Activated naive CD8-positive, alpha-beta T cell treated with anti-CD3 and anti-CD28 coated beads, Interleukin-2, amount 50 U/mL, for 24 hours (primary cell): ENCODE data around the gene CCDC68.

Experiments
- ATAC-seq: fragments of 150-1000 bp; cut with Tn5 transposase; one replicate; pipeline ENCODE4 v1.10.0; 2021
- DNase-seq: peaks from one replicate; pipeline ENCODE4 v3.0.0; 2021
- H3K27ac Mint-ChIP-seq: one replicate; pipeline ENCODE4 v1.8.0; 2021; ENCODE audit warnings: mild to moderate bottlenecking, mixed read lengths
- H3K27me3 Mint-ChIP-seq: one replicate; pipeline ENCODE4 v1.8.0; 2021; ENCODE audit warnings: mixed read lengths
- H3K36me3 Mint-ChIP-seq: one replicate; pipeline ENCODE4 v1.8.0; 2021; ENCODE audit warnings: low read depth, mixed read lengths
- H3K4me1 Mint-ChIP-seq: one replicate; pipeline ENCODE4 v1.8.0; 2021; ENCODE audit warnings: mixed read lengths
- H3K4me3 Mint-ChIP-seq: one replicate; pipeline ENCODE4 v1.8.0; 2021; ENCODE audit warnings: mild to moderate bottlenecking, moderate library complexity, mixed read lengths
- H3K9me3 Mint-ChIP-seq: one replicate; pipeline ENCODE4 v1.8.0; 2021; ENCODE audit warnings: mixed read lengths

The CCDC68 gene

DNA sequence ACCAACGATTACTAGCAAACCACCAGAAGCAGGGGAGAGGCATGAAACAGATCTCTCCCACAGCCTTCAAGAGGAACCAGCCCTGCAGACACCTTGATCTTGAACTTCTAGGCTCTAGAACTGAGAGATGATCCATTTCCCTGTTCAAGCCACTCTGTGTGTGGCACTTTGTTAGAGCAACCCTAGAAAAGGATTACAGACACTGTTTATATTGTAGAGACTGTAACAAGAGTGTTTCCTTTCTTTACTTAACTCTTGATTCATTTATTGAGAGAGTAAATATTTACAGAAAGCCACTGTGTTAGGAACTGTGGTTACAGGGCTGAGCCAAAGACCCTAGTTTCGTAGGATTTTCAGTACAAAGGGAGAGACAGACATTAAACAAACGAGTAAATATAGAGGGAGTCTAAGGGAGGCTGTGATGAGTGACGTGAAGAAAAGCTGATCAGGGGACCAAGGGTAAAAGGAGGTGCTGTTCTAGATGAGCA is 10.9 kb downstream of the CCDC68 start:
- Mint-ChIP-seq H3K4me1 (peaks cover 26% of the 10 kb centered on the region), H3K36me3 (no peaks in the 10 kb centered on the region), H3K9me3 (no peaks in the 10 kb centered on the region), H3K27ac (no peak overlapping the region), H3K4me3 (no peak overlapping the region), H3K27me3 (peaks cover 3% of the 10 kb centered on the region)
- no peak for ATAC-seq
- no peak for DNase-seq

DNA sequence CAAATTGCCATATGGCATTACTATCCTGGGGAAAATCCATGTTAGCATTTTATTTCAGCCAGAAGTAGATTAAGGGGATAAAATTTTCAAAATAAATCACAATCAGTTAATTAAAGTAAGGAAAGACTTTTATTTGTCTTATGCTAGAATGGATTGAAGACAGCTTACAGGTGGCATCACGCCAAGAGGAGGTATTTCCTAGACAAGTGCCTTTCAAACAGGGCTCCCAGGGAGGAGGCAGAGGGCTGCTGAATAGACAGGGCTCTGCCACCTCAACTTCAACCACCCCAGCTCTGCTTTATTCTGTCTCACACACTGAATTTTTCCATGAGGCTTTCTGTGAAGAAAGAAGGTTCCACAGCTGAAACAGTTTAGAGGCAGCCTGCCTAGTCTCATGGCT is 12.2 kb downstream of the CCDC68 start:
- ATAC-seq (peak; percentile 35), DNase-seq (no peak)
- peaks cover 22% of the 10 kb centered on the region for H3K4me1 Mint-ChIP-seq
- H3K27ac Mint-ChIP-seq, result no peak overlapping the region
- H3K27me3 Mint-ChIP-seq, result peaks cover 3% of the 10 kb centered on the region
- no peak overlapping the region for H3K4me3 Mint-ChIP-seq
- no peaks in the 10 kb centered on the region for H3K36me3 Mint-ChIP-seq
- H3K9me3 Mint-ChIP-seq, result no peaks in the 10 kb centered on the region

DNA sequence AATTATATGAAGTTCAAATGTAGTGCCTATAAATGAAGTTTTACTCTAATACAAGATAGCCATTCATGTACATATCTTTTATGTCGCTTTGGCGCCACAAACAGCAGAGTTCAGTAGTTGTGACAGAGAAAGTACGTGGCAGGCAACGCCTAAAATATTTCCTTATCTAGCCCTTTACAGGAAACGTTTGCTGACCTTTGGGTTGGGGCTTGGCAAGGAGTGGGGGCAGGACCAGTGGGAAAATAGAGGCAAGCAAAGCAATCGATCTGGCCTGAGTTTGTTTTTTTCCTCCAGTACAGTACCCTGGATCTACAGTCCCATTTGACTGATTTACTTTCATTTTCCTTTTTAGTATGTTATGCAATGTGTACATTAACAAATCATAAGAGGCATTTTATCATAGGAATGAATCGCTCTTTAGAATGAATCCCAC is 13.1 kb downstream of the CCDC68 start:
- peak; percentile 8 for DNase-seq
- Mint-ChIP-seq H3K4me1 (peaks cover 18% of the 10 kb centered on the region), H3K4me3 (peak overlapping the region; percentile 84)

GRCh38 chr18:54945576-54946125 is 13.6 kb downstream of the CCDC68 start:
- ATAC-seq (no peak), DNase-seq (no peak)
- Mint-ChIP-seq H3K36me3 (no peaks in the 10 kb centered on the region), H3K9me3 (no peaks in the 10 kb centered on the region), H3K27me3 (peaks cover 3% of the 10 kb centered on the region), H3K4me1 (peaks cover 18% of the 10 kb centered on the region), H3K4me3 (peak overlapping the region; percentile 84), H3K27ac (peak overlapping the region; percentile 78)

More for the DNA sequence above, 13.1 kb downstream of the CCDC68 start:
- H3K27me3 Mint-ChIP-seq, result peaks cover 3% of the 10 kb centered on the region
- H3K36me3 Mint-ChIP-seq, result no peaks in the 10 kb centered on the region
- ATAC-seq, result peak; percentile 70
- H3K9me3 Mint-ChIP-seq, result no peaks in the 10 kb centered on the region
- H3K27ac Mint-ChIP-seq, result peak overlapping the region; percentile 78

- Mint-ChIP-seq H3K9me3 (no peaks in the 10 kb centered on the region), H3K27ac (no peak overlapping the region), H3K4me1 (peaks cover 18% of the 10 kb centered on the region), H3K4me3 (no peak overlapping the region), H3K27me3 (no peaks in the 10 kb centered on the region), H3K36me3 (no peaks in the 10 kb centered on the region)
- no peak for DNase-seq
- ATAC-seq, result no peak
Observed at GRCh38 chr18:54942569-54942968, 16.7 kb downstream of the CCDC68 start.

GRCh38 chr18:54942144-54942543 is 17.1 kb downstream of the CCDC68 start:
- H3K27me3 Mint-ChIP-seq, result no peaks in the 10 kb centered on the region

GRCh38 chr18:54939361-54939917 is 19.8 kb downstream of the CCDC68 start:
- H3K27me3 Mint-ChIP-seq, result no peaks in the 10 kb centered on the region
- H3K4me3 Mint-ChIP-seq, result no peak overlapping the region
- H3K9me3 Mint-ChIP-seq, result no peaks in the 10 kb centered on the region
- H3K4me1 Mint-ChIP-seq, result no peaks in the 10 kb centered on the region
- DNase-seq, result no peak
- no peak for ATAC-seq
- no peaks in the 10 kb centered on the region for H3K36me3 Mint-ChIP-seq
- H3K27ac Mint-ChIP-seq, result no peak overlapping the region

More at GRCh38 chr18:54942144-54942543, 17.1 kb downstream of the CCDC68 start:
- Mint-ChIP-seq H3K4me1 (peaks cover 18% of the 10 kb centered on the region), H3K9me3 (no peaks in the 10 kb centered on the region), H3K27ac (no peak overlapping the region), H3K36me3 (no peaks in the 10 kb centered on the region), H3K4me3 (no peak overlapping the region)
- no peak for ATAC-seq
- no peak for DNase-seq

DNA sequence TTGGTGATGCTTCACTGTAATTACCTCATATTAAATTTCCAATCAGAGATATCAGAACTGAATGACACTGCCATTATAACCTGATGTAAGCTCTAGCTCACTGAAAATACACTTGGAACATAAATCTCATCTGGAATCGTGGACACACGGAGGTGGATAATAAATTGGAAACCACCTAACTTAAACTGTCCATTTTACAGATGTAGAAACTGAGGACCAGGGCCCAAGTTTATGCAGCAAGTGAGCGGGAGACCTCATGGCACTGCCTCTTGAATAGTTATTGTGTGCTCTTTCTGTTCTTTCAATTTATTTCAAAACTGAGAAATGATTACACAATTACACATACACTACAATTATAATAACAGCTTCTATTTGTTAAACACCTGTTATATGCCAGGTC is 20.8 kb downstream of the CCDC68 start:
- DNase-seq, result no peak
- Mint-ChIP-seq H3K9me3 (no peaks in the 10 kb centered on the region), H3K27me3 (no peaks in the 10 kb centered on the region), H3K4me1 (no peaks in the 10 kb centered on the region), H3K4me3 (no peak overlapping the region), H3K27ac (no peak overlapping the region), H3K36me3 (no peaks in the 10 kb centered on the region)
- no peak for ATAC-seq

DNA sequence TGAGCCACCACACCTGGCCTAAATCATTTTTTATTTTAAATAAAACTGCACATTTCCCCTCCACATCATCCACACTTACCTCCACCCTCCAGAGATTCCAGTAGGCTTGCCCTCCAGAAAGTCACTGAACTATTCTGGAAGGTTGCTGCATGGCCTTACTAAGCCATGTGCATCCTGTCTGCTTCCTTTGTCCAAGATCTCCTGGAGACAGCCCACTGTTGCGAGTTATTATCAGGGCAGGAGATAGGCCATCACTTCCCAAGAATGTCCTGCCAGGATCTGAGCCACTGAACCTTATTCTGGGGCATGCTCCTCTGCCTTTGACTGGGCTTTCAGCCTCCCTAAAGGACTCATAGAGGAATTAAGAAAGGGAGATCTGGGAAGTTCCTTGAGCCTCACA is 26.8 kb downstream of the CCDC68 start:
- Mint-ChIP-seq H3K4me1 (no peaks in the 10 kb centered on the region), H3K27ac (no peak overlapping the region), H3K4me3 (no peak overlapping the region), H3K27me3 (no peaks in the 10 kb centered on the region), H3K36me3 (no peaks in the 10 kb centered on the region), H3K9me3 (no peaks in the 10 kb centered on the region)
- ATAC-seq (no peak), DNase-seq (no peak)

DNA sequence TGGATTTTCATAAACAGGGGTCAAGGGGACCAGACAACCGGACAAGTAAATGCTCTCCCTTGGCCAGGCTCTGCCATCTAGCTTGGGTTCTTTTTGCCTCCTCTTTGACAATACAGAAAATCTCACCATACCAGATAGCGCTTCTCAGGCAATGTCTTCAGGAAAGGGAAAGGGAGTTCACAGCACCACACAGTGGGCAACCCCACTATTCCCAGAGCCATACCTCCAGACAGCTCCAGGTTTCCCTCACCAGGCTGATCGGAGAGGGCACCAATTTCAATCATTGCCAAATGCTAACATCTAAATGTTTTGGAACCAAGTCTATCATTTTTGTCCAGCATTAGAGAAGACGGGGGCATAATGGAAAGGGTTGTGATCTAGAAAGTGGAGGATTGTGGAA is 28.1 kb downstream of the CCDC68 start:
- ATAC-seq (no peak), DNase-seq (no peak)
- no peaks in the 10 kb centered on the region for H3K4me1 Mint-ChIP-seq
- H3K27me3 Mint-ChIP-seq, result no peaks in the 10 kb centered on the region
- no peak overlapping the region for H3K27ac Mint-ChIP-seq
- no peaks in the 10 kb centered on the region for H3K36me3 Mint-ChIP-seq
- H3K4me3 Mint-ChIP-seq, result no peak overlapping the region
- no peaks in the 10 kb centered on the region for H3K9me3 Mint-ChIP-seq

DNA sequence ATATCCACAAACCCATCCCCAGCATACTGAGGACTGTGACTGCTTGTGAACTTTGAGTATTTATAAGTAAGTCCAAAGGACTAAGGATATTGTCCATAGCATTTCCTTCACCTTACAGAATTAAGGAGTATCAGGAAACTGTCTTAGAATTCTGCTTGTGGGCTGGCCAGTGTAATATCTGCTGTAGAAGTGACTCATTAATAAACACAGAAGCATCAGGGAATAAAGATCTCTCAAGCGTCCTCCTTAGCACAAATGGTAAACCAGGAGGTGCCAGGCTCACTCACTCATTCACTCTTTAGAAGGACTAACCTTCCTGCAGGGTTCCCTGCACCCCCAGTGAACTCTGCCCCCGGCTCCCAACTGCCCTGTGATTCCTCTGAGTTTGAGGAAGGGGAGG is 31.0 kb downstream of the CCDC68 start:
- Mint-ChIP-seq H3K4me1 (peaks cover 7% of the 10 kb centered on the region), H3K27me3 (no peaks in the 10 kb centered on the region), H3K9me3 (no peaks in the 10 kb centered on the region), H3K4me3 (no peak overlapping the region), H3K36me3 (no peaks in the 10 kb centered on the region), H3K27ac (no peak overlapping the region)
- DNase-seq (no peak), ATAC-seq (no peak)

DNA sequence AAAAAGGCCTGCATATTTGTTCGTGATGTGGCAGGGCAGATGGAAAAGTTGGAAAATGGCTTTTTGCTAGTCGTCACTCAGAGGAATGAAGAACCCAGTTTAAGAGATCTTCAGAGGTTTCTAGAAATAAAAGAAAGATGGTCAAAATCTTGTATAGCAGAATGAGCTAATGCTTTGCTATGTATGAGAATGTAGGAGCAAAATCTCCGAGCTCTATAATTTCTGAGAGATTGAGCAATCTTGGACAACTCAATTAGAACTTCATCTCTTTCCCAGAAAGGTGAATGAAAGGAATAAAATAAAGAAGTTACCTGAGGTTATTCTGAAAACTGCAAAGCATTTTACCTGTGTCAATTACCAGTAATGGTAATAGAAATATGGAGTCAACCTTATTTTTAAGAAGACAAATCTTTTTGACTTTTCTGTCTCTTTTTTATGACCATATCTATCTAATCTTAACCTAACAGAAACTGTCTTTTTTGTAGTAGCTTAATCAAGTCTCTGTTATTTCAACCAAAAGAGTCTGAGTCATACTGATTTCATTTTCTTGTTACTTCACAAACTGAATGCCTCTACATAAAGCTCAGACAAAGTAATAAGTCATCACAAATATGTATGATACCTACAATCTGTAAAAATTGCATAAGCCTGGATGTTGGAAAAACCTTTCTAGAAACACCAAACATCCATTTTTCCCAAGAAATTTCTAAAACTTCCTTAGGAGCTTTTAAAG is 32.5 kb downstream of the CCDC68 start:
- Mint-ChIP-seq H3K36me3 (no peaks in the 10 kb centered on the region), H3K27ac (no peak overlapping the region), H3K4me3 (no peak overlapping the region), H3K9me3 (no peaks in the 10 kb centered on the region), H3K4me1 (peaks cover 7% of the 10 kb centered on the region), H3K27me3 (no peaks in the 10 kb centered on the region)
- no peak for ATAC-seq
- DNase-seq, result no peak

DNA sequence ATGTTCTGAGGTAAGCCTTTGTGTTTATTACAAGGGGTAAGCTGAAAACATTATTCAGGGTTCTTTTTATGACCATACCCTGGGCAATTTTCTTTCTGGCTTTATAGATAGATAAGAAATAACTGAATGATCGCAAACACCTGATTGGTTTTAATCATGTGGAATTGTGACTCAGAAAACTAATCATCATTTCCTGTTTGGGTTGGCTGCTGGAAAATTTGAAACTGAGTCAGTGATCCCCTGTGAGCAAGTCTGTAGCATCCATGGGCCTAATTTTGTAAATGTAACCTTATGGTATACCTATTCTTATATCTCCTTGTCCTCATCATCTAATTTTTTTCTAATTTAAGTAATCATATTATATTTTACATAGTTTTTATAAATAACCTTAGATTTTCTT is 34.3 kb downstream of the CCDC68 start:
- Mint-ChIP-seq H3K4me3 (no peak overlapping the region), H3K9me3 (no peaks in the 10 kb centered on the region), H3K4me1 (peaks cover 7% of the 10 kb centered on the region), H3K27ac (no peak overlapping the region), H3K27me3 (peaks cover 2% of the 10 kb centered on the region), H3K36me3 (no peaks in the 10 kb centered on the region)
- DNase-seq (no peak), ATAC-seq (no peak)

DNA sequence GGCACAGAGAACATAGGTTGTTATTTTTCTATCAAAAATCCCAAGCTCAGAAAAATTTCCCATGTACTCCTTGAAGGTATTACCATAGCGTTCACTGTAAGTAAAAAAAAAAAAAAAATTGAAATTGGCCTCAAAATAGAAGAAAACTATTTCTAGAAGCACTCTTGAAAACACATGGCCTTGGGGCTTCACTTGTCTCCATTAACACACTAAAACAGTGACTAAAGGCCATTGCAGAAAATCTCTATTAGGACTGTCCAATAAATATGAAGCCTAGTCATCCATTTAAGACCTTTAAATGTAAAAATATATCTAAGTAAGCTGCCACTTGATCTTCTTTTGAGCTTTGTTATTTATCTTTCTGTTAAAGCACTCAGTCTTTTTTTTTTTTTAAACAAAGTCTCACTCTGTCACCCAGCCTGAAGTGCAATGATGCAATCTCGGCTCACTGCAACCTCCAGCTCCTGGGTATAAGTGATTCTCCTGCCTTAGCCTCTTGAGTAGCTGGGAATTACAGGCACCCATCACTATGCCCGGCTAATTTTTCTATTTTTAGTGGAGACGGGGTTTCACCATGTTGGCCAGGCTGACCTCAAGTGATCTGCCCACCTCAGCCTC is 35.8 kb downstream of the CCDC68 start:
- Mint-ChIP-seq H3K4me3 (no peak overlapping the region), H3K4me1 (peaks cover 7% of the 10 kb centered on the region), H3K27ac (no peak overlapping the region), H3K36me3 (no peaks in the 10 kb centered on the region), H3K27me3 (peaks cover 2% of the 10 kb centered on the region), H3K9me3 (no peaks in the 10 kb centered on the region)
- ATAC-seq (no peak), DNase-seq (no peak)

GRCh38 chr18:54919412-54919811 is 39.8 kb downstream of the CCDC68 start:
- Mint-ChIP-seq H3K27ac (no peak overlapping the region), H3K4me3 (no peak overlapping the region), H3K9me3 (no peaks in the 10 kb centered on the region), H3K36me3 (no peaks in the 10 kb centered on the region), H3K4me1 (peaks cover under 1% of the 10 kb centered on the region), H3K27me3 (peaks cover 2% of the 10 kb centered on the region)
- ATAC-seq, result no peak
- no peak for DNase-seq
